GM19455 (cell line): Measurements from ENCODE around the gene LAMB4.

ENCODE experiments used
- ATAC-seq: cut with Tn5 transposase; IDR thresholded peaks from one replicate; pipeline ENCODE4 v1.9.1; 2021; ENCODE audit not compliant: unreplicated experiment

The LAMB4 gene

DNA sequence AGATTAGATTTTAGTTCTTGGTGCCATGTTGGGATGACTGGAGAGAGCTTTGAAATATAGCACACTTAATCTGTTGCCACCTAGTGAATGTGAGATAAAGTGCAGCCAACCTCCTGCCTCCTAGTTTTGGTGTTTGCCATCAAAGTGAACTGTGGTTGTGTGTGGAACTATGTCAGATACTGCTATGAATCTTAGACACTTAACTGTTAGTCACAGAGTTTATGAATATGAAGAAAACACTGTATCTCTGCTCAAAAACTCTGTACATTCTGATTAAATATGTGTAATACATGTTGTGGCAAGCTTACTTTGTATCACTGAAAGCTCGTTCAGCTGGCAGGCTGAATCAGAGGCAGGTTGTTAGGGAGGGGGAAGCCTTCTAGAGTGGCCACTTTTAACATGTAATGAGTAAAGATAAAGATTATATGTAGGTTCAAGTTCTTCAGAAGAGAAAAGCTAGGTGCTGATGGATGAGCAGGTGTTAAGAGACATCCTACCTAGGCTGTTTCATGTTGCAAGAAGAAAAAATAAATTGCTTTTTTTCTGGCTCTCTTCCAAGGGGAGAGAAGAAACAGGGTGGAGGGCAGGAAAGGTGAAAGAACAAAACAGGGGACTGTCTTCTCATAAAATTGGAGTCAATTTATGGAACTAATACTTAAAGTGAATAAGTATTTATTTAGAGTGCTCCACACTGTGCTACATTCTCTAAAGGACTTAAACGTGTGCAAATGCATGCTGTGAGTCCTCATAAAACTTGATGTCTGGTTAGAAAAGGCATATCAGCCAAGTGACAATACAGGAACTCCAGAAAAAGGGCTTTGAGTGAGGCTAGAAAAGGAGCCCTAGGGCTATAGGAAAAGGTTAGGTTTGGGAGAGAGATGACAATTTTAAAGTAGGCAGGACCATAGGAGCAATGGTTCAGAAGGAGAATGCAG lies 113.1 kb downstream of the LAMB4 start:
- ATAC-seq = no peak

DNA sequence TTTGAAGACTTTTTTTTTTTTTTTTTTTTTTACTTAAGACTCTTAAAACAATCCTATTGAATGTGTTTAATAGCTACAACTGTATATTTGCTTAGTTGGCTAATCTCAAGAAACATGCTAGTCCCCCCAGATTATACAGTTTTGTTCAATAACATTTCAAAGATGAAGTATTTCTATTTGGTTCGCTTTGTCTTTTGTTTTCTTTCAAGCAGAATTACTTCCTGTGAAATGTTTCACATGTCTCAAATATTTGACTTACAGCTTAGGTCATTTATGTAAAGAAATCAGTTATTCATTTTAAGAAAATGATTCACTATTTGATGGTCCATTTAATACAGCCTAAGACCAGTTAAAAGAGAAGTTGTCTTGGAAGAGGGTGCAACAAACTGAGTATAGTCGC lies 114.4 kb downstream of the LAMB4 start:
- no peak for ATAC-seq

DNA sequence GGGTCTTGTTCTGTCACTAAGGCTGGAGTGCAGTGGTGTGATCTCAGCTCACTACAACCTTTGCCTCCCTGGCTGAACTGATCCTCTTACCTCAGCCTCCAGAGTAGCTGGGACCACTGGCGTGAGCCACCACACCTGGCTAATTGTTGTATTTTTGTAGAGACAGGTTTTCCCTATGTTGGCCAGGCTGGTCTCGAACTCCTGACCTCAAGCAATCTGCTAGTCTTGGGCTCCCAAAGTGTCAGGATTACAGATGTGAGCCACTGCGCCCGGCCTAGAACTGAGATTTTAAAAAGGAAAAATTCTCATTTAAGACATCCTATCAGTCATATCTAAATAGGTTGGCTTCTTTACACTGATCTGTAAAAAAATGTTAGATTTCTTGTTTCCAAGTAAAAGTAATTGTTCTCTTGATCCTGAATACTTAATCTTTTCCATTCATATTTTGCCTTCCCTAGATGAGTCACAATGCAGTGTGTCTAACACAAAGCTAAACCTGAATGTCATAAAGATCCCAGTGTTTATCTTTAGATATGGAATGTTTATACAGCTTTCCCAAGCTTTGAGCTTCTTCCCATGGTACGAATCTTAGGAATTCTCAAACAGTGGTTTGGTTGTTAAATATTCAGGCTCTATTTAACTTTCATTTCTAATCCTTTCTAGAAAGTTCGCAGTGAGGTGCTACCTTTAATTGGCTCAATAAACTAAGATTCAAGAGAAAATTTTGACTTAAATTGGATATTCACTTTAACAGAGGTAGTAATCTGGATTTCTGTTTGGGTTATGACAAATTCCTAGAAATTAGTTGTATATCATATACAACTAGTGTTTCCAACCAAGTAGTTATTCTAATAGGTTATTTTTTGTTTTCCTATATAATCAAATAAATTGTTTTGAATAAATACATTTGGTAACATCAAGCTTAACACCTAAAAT lies 115.1 kb downstream of the LAMB4 start:
- ATAC-seq = no peak

DNA sequence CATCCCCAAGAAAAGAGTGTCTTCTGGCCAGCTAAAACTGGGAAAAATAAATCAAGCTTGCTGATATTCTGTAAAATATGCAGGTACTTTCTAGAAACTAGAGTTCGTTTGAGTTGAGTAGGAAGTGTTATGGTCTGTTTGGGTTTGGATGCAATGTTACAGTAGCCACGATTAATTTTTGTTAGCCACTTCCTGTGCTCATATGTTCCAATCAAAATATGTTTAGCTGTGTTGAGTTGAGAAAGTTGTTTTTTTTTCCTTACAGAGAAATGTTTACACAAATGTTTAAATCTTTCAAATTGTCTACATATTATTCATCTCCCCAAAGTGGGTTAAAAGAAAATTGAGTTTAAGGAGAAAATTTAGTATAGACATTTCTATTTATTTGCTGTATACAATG lies 115.9 kb downstream of the LAMB4 start:
- no peak for ATAC-seq

GRCh38 chr7:108012499-108013430 lies 117.4 kb downstream of the LAMB4 start:
- ATAC-seq = no peak

- no peak for ATAC-seq
Observed at GRCh38 chr7:108010377-108010776, 119.8 kb downstream of the LAMB4 start.

DNA sequence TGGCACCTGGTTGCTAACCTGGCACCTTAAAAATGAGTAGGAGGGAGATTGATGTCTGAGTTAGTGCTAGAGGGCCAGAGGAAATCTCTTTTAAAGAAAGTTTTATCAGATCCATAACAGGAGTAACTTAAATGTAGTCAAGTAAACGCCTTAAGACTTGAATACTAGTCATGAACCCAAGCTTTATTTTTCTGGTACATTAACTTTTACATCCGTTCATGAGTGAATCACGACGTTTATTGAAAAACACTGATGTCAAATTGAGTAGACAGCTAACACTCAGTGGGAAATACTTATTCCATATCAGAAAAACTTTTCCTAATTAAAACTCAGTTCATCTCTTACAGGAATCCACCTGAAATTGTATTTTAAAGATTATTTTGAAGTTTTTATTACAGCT lies 120.3 kb downstream of the LAMB4 start:
- no peak for ATAC-seq

- no peak for ATAC-seq
Observed at GRCh38 chr7:108008827-108009226, 121.3 kb downstream of the LAMB4 start.

GRCh38 chr7:108008240-108008639 lies 121.9 kb downstream of the LAMB4 start:
- ATAC-seq = no peak

DNA sequence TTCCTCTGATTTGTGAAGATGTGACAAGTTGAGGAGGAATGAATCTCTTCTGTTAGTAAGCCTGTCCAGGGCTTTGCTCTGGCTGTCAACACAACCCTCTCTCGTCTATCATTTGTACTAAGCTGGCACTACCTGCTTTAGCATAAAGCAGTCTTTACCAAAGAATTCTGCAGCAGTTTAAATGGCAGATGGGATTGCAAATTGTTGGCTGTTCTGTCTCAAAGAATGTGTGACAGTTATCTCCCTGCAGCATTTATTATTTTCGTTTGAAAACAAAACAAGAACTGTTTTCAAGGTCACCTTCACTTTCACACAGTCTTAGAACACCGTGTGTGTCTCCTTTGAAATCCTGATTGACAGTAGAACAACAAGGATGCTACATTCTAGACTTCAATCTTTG lies 122.4 kb downstream of the LAMB4 start:
- no peak for ATAC-seq

DNA sequence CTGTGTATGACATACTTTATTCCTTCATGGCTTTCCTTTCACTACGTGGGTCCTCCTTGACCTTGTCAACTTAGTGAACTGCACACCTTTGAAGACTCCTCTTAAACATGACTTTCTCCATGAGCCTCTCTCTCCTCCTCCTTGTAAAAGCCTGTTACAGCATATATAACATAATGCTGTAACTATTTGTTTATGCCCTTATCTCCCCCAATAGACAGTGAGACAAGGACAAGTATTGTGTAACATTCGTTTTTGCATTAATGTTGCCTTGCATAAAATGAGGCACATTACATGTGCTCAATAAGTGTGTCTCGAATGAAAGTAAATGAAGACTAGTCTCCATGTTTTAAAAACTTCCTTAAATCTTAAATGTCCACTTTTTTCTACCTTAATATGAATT lies 122.9 kb downstream of the LAMB4 start:
- no peak for ATAC-seq

DNA sequence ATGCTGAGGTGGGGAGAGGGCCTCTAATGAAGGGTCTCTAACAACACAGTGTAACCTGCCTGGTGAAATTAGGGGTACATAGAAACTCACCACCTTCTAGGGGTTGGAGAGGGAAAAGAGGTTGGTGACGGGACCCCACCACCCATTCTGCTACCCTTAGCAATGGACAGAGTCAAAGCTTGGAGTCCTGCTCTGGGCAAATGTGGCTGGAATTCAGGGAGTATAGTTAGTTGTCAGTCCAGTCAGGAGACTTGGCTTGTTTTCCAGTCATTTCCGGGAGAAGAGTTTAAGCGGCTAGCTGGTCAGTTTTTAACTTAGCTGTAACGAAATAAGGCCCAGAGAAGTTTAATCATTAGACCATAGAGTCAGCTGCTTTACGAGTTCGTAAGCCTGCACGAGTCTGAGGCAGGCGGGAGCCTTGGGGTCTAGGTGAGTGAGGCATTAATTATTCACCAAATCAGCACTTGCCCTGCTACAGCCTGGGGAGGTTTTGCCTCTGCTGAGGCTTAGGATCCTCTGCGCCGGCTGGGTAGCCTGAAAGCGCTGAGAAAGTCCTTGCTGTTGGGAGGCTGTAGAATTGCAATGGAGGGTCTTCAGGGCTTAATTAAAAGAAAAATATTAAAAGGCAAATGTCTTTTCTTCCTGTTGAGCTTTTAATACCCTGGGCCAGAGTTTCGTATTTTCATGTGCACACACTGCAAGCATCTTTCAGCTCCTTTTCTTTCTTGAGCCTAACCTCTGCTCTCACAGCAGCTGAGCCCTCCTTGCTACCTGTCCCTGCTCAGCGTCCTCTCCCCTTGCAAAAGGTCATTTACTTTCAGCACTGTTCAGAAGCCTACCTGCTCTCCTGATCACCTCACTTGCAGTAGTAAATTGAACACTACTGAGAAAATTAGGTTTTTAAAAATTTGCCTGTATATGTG lies 125.7 kb downstream of the LAMB4 start:
- ATAC-seq = no peak

DNA sequence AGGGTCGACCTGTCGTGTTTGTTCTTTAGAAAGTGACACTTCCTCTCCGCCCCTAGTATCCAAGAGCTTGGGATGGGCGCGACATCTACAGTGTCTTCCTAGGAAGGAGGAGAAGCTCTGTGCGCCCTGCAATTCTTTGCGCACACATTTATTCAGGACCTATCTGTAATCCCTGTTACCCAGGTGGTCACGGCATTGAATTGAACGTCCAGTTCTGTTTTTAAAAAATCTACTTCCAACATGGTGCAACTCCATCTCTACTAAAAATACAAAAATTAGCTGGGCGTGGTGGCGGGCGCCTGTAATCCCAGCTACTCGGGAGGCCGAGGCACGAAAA lies 126.6 kb downstream of the LAMB4 start:
- no peak for ATAC-seq

DNA sequence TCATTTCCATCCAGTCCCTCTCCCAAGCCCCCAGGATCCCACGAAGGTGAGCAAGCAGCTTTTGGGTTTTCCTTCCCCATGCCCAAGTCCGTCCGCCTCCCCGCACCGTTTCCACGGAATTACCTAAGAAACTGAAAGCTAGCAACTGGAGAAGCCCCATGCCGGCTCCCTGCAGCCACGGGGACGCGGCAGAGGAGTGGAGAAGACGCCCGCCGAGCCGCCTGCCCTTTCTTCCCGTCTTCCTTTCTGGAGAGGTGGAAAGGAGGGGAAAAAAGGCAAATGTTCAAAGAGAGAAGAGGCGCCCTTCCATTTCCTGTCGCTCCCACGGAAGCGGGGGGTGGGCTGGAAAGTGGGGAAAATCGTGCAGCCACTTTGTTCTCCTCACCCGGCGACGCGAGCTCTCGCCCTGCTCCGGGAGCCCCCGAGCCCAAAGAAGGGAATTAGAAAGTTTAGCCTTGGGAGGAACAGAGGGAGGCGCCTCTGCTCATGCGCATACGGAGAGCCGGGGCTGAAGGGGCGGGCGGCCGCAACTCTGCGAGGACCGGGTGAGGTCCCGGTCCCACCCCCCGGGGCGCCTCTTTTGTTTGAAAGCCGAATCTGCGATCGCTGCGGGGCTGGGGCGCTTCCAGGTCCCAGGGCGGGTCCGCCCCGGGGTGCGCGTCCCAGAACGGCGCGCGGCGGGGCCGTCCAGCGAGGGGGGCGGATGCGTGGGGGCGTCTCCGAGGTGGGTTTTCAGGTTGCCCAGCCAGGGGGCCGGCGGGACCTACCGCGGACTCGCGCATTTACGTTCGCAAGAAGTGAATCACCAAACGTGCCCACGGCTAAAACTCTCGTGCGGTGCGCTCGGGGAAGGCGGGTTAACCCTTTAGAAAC lies 127.2 kb downstream of the LAMB4 start, which contains the start of gene LAMB1:
Gene LAMB1 (minus strand): TSS at position 436 of the 873 bp plus-strand sequence. CDS start 276 bp downstream, at position 160.
- no peak for ATAC-seq

DNA sequence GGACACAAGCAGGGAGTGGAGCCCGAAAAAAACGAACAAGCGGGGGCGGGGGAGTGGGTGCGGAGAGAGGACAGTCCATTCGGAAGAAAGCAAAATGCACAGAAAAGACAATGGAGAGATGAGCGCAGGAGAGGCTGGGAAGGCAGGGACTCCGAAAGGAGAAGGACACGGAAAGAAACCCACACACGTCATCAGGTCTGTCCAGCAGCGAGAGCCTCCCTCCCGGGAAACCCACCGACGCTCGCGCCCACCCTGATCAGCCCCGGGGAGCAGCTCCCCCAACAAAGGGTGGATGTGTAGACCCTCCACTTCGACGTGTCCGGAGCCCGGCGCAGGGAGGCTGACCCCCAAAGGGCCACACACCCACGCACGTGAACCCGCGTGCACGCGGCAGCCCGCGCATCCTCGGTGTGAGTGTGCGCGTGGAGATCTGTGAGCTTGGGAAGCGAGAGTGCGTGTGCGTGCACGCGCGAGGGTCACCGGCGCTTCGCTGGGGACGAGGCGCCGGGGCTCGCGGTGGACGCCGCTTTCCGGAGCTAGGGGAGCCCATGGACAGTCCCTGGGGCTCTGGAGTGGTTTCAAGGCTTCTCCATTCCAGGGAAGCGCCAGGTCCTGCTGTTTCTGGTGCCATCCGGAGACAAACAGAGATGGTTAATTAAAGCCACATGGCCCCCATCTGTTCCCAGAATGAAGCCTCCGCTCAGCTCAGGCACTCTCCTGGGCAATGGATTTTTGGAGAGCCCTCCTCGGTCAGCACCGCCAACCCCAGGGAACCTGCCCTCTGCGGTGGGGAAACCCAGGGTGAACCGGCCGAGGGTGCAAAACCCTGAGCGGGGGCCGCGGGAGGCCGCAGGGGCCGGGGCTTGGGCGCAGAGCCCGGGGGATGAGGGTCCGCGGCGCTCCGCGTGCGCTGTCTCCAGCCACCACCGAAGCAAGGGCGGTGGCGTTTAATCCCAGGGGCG lies 128.1 kb downstream of the LAMB4 start:
- ATAC-seq = no peak

- no peak for ATAC-seq
Observed at GRCh38 chr7:108000875-108001763, 129.0 kb downstream of the LAMB4 start.
